ENCODE measurements around the gene ESAM. TPM values are rescaled to one million over a fixed set of nuclear protein-coding genes. Genes with fewer than 3 reads are reported as not detected.

The ESAM gene
- total and polyA plus RNA-seq, 2 donors (not counting 1 experiment from before 2014, with no cell fraction given): 1.4 to 14.5 TPM

GRCh38 chr11:124800226-124800929, 38.3 kb upstream of the ESAM start, which contains the start of gene MSANTD2:
MSANTD2 (minus strand) TSS chr11:124800406; CDS start chr11:124800380, 26 bp downstream.
- H3K27me3 Mint-ChIP-seq: no peaks in the 10 kb centered on the region
- Histone ChIP-seq H3K4me1 (ENCODE audit: control insufficient read depth in 2 of 2, insufficient read depth in 2 of 2, low read length in 2 of 2) (peaks cover 15 to 17% of the 10 kb centered on the region in 2 donors), H3K4me2 (replicated peaks; ENCODE audit: low read depth, low read length, poor library complexity, severe bottlenecking) (peak within 1 kb of the TSS; percentile 93), H3K27me3 (replicated peaks in 1 of 4; ENCODE audit: control extremely low read depth in 1 of 4, control insufficient read depth in 3 of 4, insufficient read depth in 4 of 4, low read length in 3 of 4) (no peaks in the 10 kb centered on the region), H3K9ac (ENCODE audit: low read length) (peak within 1 kb of the TSS; percentile 97), H3K79me2 (ENCODE audit: control insufficient read depth, insufficient read depth, low read length) (peaks cover 40% of the 10 kb centered on the region), H3K36me3 (replicated peaks in 1 of 2; ENCODE audit: control extremely low read depth in 1 of 2, control insufficient read depth in 1 of 2, extremely low read depth in 1 of 2, insufficient read depth in 2 of 2, low read length in 1 of 2) (no peaks in the 10 kb centered on the region), H3K4me3 (ENCODE audit: control extremely low read depth in 1 of 5, extremely low read depth in 1 of 5, insufficient read depth in 1 of 5, low read depth in 2 of 5, low read length in 4 of 5) (peak within 1 kb of the TSS; percentile 57 to 95 (median 91)), H3K27ac (ENCODE audit: low read length in 2 of 2) (peak within 1 kb of the TSS; percentile 96 to 99), H4K20me1 (ENCODE audit: control insufficient read depth, insufficient read depth, low read length, poor library complexity, severe bottlenecking) (peaks cover 9% of the 10 kb centered on the region), H2AFZ (ENCODE audit: insufficient read depth, low read depth, low read length, poor library complexity, severe bottlenecking) (peak within 1 kb of the TSS; percentile 99), H3K9me3 (ENCODE audit: control extremely low read depth in 1 of 3, control insufficient read depth in 2 of 3, insufficient read depth in 1 of 3, low read length in 2 of 3) (no peaks in the 10 kb centered on the region)
- DNase-seq (peak; percentile 89), ATAC-seq (ENCODE audit: low read depth) (peak; percentile 84)
- intact Hi-C loops (cut with micrococcal nuclease): loop anchor here (1.0 to 5.0 kb wide), 9 partner anchors 37 to 1088 kb away; partner anchors contain the start of genes NRGN, ROBO3, SIAE and SPA17
- POLR2A ChIA-PET: interaction anchor here (0.9 to 1.8 kb wide), 6 partner anchors 38 to 178 kb away, joined by 3 to 8 read pairs (median 4); partner anchors contain the start of genes SIAE, SPA17 and TBRG1
- WGBS (ENCODE audit: insufficient coverage): under 1% methylated on average over 41 of the region's 62 CpGs
- H3K4me3 Mint-ChIP-seq: peak within 1 kb of the TSS; percentile 94
- no peaks in the 10 kb centered on the region for H3K9me3 Mint-ChIP-seq (ENCODE audit: insufficient read depth)
- no peak for TF ChIP-seq EZH2 (IDR thresholded peaks at IDR 0.05; ENCODE audit: borderline replicate concordance, insufficient read depth, low read depth, low read length, poor library complexity, severe bottlenecking)
- TF ChIP-seq CTCF (IDR thresholded peaks at IDR 0.05): peak; percentile 2
- peak within 1 kb of the TSS; percentile 93 for H3K27ac Mint-ChIP-seq
- CTCF ChIA-PET: interaction anchor here (1.0 to 12.5 kb wide), 12 partner anchors 10 to 156 kb away, joined by 3 to 177 read pairs (median 4); partner anchors contain the start of genes ESAM, SIAE and SPA17
- peaks cover 22% of the 10 kb centered on the region for H3K4me1 Mint-ChIP-seq
